ENCODE results near the gene SAMD11.

Gene SAMD11

GRCh38 chr1:918843-919242, 4.9 kb upstream of the SAMD11 start:
- FAIRE-seq = no peak

GRCh38 chr1:919271-919872, 4.4 kb upstream of the SAMD11 start:
- no peak for FAIRE-seq

GRCh38 chr1:920010-920409, 3.7 kb upstream of the SAMD11 start:
- no peak for FAIRE-seq

GRCh38 chr1:920521-920920, 3.2 kb upstream of the SAMD11 start:
- FAIRE-seq = no peak

- no peak for FAIRE-seq
Observed at GRCh38 chr1:921011-921837, 2.5 kb upstream of the SAMD11 start.

- no peak for FAIRE-seq
Observed at GRCh38 chr1:923991-924655, 400 bp downstream of the SAMD11 start.

- no peak for FAIRE-seq
Observed at GRCh38 chr1:924656-925560, 1.2 kb downstream of the SAMD11 start.

- FAIRE-seq = no peak
Observed at GRCh38 chr1:925561-926421, 2.1 kb downstream of the SAMD11 start.

GRCh38 chr1:927234-927633, 3.5 kb downstream of the SAMD11 start:
- FAIRE-seq = no peak

GRCh38 chr1:927748-928147, 4.0 kb downstream of the SAMD11 start:
- FAIRE-seq = no peak

GRCh38 chr1:928825-929661, 5.3 kb downstream of the SAMD11 start:
- no peak for FAIRE-seq

- FAIRE-seq = no peak
Observed at GRCh38 chr1:929712-930632, 6.2 kb downstream of the SAMD11 start.

- FAIRE-seq = no peak
Observed at GRCh38 chr1:930633-931138, 7.0 kb downstream of the SAMD11 start.

GRCh38 chr1:931380-932172, 7.9 kb downstream of the SAMD11 start:
- no peak for FAIRE-seq

- no peak for FAIRE-seq
Observed at GRCh38 chr1:932173-932510, 8.4 kb downstream of the SAMD11 start.

- no peak for FAIRE-seq
Observed at GRCh38 chr1:932776-933602, 9.3 kb downstream of the SAMD11 start.

GRCh38 chr1:933603-933940, 9.8 kb downstream of the SAMD11 start:
- FAIRE-seq = no peak
